GM18867 (cell line): ENCODE measurements around the gene NRCAM.

Experiments
- ATAC-seq: cut with Tn5 transposase; IDR thresholded peaks from one replicate; pipeline ENCODE4 v1.9.1; 2021; ENCODE audit warnings: mild to moderate bottlenecking, moderate library complexity; ENCODE audit not compliant: unreplicated experiment

The NRCAM gene

DNA sequence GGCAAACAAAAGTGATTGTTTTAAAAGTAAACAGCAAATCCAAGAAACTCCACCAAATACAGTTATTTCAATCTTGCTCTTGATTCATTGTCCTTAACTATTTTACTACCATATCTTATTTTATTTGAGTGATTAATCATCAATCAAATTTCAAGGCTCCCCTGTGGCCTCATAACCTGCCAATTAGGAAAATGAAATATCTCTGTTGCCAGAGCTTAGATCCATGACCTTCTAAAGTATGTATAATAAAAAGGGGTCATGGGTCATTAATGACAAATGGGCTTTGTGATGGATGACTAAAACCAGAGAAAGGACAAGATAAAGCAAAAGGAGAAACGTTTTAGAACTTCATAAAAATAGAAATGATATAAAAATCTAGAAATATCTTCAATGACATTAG is 28.5 kb downstream of the NRCAM start:
- ATAC-seq, result no peak

DNA sequence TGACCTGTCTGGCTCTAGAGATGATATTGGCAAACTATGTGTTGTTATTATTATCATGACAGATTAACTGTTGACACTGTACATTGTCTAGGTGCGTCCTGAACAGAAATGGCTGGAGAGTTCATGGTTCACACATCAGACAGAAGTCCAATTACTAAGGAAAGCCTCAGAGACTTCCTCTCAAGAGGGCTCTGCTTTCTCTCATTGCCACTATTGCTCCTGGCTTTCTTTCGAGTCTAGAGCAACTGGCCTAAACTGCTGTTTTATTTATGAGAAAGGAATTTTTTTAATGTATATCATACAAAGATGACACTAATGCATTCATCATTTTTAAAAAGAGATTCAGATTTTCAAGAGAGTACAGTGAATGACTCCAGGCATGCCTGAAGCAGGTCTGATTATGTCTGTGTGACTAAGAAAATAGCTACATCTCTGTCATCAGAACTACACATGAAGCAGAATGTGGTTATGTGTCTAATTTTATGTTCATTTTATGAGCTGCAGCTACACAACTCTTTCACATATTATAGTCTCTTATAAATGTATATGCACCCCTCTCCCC is 30.4 kb downstream of the NRCAM start:
- ATAC-seq, result no peak

DNA sequence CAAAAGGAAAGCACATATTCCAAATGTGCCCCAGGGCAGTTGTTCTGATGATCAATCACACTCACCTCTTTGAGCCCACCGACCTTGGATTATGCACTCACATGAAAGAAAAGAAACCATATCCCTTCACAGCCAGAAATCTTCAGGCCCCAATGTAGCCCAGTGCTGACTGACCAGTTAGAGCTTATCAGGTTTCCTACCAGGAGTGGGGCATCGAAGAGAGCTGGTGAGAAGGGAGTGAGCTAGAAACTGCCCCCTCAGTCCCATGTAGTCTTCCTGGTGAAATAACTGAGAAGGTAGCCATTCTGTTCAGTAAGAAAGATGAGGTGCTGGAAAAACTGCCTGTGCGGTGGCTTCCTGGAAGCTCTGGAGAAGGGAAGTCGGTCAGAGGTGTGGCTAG is 32.2 kb downstream of the NRCAM start:
- no peak for ATAC-seq

DNA sequence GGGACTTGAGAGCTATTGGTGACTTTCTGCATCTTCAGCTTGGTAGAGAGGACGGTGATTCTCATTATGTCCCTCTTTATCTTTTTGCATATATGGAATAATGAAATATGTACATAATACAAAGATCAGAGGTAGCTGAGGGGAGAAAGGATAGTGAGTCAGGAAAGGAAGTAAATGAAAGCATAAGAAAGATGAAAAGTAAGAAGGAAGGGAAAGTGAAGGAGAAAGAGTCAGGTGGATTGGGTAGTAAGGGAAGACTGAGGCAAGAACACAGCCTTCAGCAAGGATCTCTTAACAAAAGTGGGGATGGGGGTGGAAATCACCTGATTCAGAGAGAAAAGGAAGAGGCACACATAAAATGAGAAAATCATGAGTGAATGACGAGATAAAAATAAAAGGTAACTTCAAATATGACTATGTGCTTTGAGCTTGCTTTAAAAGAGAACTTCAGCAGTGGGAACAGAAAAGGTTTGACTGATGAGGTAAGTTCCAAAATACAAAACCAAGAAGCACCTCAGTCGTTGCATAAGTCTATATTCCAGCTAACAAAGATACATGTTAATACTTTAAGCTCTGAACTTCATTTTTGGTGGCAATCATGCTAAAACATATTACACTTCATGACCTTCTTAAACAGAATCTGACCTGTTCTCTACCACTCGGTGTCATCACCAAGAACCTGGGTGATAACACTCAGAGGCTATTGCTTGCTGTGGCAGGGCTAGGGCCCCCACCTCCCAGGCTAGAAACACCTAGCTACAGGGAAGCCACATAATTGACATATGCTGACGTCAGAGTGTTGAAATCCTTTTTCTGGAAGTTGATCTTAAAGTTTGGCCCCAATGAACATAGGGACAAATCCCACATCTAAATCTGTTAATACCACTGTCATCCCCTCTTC is 32.9 kb downstream of the NRCAM start:
- ATAC-seq, result no peak

DNA sequence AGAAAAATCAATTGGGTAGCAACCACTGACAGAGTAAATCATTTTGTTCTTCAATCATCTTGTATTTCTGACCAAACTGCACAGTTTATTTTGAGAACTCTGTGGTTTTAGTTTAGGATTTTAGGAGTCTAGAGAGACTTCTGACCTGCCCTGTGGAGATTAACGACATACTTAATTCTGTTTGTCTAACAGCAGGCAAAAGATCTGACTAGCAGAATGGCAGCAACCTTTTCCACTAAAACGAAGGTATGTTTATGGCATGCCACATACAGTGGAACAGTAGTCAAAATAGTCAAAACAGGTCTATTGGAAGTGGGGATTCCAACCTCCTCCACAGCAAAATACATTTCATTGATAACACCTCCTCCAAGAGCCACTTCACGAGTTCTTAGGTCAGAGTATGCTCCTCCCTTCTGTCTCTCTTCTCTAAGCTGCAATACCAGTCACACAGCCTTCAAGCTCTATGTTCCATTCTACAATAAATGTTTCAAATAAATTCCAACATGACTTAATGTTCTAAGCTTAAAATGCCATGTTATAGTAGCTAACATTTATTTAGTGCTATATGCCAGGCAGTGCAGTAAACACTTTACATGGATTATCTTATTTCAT is 34.4 kb downstream of the NRCAM start:
- ATAC-seq, result no peak

DNA sequence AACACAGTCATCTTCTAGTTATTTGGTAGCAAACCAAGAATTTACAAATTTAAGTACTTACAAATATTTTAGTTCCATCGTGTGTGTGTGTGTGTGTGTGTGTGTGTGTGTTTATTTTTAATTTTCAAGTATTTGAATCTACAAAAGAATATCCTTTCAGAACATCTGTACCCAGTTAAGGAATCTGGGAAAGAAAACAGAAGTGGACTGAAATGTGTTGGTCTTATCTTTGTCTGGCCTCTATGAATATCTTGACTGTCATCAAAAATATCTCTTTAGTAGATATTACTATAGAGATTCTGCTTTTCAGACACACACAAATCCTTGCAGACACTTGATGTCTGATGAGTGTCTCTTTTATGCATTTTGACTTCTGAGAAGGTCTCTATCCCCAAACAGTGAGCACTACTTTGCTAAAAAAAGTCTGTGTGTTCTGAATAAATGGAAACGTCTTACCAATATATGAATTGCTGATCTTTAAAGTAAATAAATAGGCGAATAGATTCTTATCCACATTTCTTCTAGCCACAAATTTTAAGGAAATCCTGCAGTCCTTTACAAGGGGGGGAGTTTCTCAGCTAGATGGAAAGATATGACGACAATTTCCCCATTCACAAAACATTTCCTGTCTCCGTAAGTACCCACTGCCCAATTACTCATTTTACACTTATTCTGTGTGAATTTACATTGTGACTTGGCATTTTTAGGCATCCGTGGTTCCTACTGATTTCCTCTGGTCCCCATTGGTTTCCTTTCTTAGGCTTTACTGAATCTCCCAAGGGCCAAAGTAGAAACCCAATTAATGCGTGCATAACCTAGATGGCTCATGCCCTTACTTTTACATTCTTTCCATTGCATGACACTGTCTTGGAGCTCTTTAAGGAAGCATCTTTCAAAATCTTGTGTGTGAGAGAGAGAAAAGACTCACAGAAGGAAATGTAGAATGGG is 36.0 kb downstream of the NRCAM start:
- ATAC-seq, result no peak

DNA sequence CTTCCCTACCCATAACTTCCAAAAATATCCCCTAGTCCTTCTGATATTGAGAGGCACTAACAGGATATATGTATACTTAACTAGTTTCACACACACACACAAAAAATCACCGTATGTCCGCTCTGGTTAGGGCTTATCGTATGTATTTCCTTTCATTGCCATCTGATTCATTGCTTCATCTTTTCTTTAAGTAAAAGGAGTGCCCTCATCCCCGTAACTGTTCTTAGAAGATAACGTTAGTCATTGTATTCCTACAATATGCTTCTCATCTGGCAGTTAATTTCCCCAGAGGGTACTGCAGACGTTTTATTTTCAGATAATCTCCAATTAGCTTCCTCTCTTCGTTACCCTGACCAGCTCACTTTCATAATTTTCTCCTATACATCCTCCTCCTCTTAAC is 37.3 kb downstream of the NRCAM start:
- ATAC-seq, result no peak

DNA sequence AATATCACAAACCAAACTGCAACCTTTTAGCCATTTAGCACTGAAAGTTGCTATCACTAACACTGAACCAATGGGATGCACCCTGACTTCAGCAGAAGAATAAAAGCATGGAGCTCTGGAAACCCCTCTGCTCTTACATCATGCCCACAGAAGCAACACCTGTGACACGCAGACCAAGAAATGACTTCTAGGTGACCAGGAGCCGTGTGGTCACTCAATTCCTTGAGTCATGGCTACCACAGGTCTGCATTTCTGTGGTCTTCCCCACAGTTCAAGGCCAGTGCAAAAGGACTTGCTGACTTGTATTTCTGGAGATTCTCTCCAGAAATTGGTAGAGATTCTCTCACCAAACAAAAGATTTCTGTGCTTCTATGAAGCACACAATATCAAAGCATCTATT is 38.3 kb downstream of the NRCAM start:
- ATAC-seq, result no peak

DNA sequence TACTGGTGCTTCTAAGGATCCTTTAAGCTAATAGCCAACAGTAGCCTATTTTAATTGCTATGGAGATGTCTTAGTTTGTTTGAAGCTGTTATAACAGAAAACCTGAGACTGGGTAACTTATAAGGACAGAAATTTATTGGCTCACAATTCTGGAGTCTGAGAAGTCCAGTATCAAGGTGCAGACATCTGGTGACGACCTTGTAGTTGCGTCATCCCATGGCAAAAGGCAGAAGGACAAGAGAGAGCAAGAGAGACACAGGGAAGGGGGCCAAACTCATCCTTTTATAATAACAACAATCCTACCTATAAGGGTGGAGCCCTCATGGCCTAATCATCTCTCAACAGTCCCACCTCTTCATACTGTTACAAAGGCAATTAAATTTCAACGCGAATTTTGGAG is 39.1 kb downstream of the NRCAM start:
- no peak for ATAC-seq

DNA sequence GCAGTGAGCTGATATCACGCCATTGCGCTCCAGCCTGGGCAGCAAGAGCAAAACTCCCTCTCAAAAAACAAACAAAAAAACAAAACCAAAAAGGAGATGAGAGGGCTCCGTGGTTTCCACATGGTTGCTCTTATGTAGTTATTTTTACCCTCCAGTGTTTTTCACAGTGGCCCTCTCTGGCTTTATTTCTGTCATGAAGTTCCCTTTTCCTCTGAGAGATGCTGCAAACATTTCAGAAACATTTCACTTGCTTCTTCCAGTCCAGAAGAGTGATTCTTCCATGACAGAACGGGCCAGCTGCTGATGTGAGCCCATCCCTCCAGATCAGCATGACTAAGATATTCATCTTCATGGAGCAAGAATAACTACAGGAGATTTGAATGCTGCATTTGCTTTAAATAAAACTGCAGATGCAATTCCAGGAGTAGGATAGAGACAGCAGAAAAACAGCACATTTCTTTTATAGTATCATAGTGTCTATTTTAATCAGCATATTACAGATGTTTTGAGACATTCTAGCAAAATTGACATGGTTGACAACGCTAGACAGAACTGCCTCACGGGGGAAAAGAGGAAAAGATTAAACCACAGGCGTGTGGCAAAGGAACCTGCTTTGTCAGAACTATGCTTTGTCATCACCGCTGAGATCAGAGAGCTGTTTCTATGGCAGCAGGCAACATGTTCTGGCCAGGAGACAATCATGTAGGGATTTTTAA is 40.3 kb downstream of the NRCAM start:
- ATAC-seq, result peak; percentile 84

DNA sequence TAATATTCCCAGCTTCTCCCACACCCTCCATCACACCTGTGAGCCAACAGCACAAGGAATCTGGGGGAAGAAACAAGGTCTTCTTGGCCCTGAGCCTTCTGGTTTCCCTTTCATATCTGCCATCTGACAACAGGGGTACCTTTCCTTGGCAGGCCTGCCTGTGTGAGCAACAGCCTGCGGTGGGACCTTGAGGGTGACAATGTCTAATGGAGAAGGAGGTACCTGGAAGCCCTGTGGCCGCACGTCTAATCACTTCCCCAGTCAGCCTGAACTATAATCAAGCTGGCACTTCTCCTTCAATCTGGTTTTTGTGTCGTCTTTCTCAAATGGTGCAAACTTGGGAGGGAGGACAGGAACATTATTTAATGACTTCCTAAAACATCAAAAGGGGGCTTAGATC is 41.2 kb downstream of the NRCAM start:
- ATAC-seq, result no peak

DNA sequence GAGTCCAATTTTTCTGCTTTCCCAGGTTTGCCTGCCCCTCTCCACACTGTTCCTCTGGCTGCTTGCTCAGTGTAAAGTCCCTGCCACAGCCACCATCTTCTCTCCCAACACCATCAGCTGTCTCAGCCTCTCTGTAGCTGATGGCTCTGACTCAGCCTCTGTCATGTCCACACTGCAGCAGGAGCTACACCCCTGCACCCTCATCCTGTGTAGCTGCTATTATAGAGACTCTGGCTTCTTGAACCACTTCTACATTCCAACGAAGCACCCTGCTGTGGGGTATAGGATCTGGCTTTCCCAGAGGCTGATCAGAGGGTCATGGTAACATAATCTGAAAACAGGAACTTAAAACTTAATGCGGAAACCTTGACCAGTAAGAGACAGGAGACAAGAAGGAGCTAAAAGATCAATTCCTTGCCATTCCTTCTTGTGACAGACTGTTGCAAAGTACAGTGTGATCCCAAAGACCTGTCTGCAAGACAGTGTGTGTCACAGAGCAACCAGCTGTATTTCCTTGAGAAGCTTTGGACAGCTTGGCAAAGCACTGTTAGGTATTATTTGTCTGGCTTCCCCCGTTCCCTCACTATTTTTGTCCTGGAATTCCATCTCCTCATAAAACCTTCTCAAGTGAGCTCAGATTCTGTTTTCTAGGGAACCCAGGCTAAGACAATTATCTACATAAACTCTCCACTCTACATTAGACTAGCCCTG is 42.3 kb downstream of the NRCAM start:
- ATAC-seq, result no peak

DNA sequence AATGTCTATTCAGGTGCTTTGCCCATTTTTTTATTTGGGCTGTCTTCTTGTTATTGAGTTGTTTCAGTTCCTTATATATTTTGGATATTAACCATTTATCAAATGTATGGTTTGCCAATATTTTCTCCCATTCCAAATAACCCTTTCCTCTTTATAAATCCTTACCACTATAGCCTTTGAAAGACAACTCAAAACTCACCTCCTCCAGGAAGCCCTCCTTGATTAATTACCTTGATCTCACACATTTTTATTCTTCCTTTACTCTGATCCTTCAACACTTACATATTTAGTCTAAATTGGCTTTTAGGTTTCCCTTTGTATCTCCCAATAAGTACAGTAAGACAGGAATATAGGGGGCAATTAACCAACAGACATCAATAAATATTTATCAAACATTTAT is 42.9 kb downstream of the NRCAM start:
- no peak for ATAC-seq

DNA sequence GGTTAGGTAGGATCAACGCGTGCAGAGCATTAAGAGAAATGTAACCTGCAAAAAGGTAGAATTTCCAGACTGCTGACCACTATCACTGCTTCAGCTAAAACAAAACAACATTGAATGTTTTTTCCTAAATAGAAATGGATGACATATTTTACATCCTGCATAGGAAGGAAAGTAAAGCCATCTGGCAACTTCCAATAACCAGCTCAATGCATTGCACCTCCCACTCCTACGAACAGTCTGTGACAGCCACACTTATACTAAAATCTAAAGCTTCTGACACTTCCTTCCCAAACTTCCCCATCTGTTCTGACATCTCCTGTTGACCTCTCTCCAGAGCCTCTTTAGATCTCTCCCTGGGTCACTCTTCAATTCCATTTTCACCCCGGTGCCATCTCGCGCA is 47.1 kb downstream of the NRCAM start:
- no peak for ATAC-seq

DNA sequence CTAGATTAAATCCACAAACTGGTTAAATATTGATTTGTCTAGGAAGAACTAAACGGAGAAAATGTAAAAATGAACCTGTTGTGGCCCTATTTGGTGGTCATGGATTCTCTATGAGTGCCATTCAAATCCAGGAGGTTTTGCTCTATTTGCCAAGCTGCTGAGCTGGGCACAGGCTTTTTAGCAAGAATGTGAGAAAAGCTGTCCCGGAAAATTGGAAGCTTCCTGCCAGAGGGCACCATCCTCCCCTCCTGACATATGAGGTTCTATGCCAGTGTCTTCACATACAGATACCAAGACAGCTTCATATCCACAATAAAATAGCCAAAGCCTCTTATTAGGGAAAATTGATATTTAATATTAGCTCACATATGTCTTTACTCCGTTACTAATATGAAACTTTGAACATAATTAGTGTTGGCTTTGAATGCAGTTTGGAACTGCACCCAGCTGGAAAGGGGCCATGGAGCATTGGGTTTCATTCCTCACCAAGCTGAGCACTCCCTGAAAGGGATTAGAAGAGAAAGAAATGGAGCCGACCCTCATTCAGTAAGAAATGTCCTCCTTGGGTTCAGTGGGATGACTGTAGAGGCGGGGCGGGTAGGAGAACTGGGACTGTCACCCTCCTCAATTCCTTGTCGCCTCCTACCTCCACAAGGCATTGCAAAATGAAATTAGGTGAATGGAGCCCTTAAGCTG is 47.8 kb downstream of the NRCAM start:
- ATAC-seq, result no peak

DNA sequence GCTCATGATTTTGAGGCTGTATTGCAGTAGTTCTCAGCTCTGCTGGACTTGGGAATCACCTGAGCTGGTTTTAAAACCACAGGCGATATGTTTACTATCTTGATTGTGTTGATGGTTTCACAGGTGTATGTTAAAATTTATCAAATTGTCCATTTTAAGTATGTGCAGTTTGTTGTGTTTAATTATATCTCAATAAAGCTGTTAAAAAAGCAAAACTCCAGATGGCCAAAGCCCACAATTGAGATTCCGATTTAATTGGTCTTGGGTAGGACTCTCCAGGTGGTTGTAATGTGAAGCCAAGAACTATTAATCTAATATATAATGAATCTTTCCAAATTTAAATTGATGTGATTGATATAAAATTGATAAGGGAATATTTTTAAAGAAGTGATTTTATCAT is 48.6 kb downstream of the NRCAM start:
- ATAC-seq, result no peak

DNA sequence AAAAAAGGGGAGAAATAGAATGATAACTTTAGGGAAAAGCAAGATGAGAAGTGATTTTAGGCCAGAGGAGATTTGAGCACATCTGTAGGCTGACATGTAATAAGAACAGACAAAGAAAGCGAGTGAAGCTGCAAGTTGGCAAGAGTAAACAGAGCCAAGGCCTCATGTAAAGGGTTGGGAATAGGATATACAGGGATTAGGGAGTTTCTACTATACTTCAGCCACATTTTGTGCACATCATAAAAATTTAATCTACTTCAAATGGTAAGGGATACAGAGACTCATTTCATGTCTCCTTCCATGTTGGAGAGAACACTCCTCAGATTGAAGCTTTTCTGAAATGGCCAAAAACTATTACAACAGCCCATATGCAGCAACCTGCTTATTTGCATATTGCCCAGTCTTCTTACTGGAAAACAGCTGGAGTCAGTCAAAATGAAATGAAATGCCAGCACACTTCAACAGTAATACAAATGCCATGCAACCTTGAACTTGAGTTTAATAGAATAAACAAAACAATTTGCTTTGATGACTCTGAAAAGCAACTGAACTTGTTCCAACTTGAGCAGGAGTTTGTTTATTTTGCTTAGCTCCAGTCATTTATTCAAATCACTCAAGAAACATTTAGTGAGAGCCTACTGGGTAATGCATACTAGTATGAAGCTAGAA is 49.9 kb downstream of the NRCAM start:
- no peak for ATAC-seq

DNA sequence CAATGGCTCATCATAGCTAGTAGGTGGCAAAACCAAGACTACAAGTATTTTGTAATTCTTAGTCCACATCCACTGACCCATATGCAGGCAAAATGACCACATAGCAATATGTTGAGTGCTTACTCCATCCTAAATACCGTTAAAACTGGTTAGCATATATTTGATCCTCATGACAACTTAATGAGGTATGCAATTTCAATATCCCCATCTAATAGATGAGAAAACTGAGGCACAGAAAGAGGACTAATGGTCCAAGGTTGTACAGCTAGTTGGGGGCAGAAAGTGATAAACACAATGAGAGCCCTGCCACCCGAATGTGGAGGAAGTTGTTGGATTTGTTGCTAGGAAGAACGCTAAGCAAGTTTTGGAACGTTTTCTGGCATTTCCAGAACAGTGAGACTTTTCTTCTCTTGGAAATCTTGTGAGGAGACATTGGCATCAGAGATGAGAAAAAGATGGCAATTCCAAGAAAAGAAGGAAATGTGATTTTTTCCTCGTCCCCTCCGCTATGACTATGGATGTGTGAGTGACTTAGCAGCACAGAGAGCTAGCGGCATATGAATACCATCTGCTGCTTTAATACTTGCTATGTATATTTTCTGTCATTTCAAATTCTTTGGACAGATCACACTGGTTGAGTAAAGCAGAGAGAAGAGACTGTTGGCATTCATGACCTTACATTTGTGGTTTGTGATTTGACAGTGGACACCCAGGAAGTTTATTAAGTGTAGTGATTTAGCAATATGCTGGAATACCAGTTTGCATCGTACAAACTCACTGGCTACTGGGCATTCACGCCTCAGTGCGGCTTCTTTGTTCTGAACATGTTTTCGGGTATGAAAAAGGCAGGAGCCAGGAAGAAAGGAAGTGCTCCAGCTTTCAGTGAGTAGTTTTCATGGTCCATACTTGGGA is 51.5 kb downstream of the NRCAM start:
- ATAC-seq, result no peak
